Inflammatory macrophage treated with lipopolysaccharide for 1 hour (primary cell): ENCODE results near the gene LMO2.
"Not testable (repeated sequence)": the region's sequence is repeated elsewhere in the genome, so short reads cannot be mapped to it uniquely, and the experiment has no call there.

ENCODE experiments used
- DNase-seq, 2 donors: peaks; one replicate each; pipeline ENCODE4 v3.0.0-alpha.2; 2020 to 2022

The LMO2 gene

GRCh38 chr11:33859306-33859705 lies 32.6 kb downstream of the LMO2 start:
- DNase-seq = no peak

GRCh38 chr11:33857933-33858371 lies 33.9 kb downstream of the LMO2 start:
- DNase-seq = peak; percentile 31 to 94

DNA sequence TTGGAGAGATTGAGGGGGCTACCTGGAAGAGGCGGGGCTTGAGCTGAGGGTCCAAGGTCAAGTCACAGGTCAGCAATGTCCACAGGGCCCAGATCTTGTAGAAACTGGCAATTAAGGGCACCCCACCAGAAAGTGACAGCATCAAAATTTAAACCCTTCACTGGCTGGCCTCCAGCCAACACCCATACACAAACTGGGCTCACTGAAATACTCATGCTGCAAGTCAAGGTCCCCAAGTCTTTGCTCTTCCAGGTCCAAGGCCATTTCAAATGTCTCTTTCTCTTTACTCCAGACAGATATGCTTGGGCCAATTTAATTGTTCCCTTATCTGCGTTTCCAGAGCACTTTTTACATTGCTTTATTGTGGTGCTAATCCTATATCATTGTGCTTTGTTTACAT lies 36.4 kb downstream of the LMO2 start:
- DNase-seq = no peak

DNA sequence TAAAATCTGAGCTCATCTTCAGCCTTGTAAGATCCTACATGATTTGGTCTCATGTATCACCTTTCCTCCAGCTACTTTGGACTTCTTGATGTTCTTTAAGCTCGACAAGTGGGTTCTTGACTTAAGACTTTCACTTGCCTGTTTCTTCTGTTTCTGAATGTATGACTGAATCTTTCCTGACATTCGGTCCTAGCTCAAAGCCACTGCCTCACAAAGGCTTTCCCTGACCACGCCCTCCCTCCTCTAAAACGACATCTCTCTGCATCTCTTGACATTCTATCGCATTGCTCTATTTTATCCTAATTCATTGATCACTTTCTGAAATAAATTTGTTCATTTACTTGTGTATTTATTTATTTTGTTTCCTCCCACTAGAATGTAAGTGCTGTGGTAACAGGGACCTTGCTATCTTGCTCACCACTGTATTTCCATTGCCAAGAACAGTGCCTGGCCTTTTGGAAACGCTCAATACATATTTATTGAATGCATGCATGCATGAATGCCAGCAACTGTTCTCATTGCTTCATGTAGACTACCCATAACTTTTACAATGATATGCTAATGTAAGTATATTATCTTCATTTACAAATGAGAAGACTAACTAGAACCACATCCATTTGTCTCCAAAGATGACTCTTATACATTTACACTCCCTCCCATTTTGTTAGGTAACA lies 43.0 kb downstream of the LMO2 start:
- no peak for DNase-seq

- no peak for DNase-seq
Measured at GRCh38 chr11:33847251-33847650, 44.6 kb downstream of the LMO2 start.

DNA sequence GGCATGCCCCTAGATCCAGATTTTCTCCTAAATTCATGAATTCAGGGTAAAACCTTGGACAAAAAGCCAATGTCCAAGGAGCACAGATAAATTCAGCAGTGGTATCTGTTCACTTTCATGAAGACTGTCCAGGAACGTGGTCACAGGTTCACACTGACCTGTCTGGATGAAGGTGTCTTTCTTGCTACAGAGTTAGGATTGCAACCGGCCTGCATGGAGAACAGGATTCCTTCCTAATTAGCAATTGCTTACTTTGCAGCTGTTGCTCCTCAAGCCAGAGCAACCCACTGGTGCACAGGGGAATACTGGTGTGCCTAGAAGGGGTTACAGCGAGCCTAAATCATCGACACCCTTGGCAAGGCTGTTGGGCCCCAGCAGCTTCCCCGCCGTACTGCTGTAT lies 47.6 kb downstream of the LMO2 start:
- no peak for DNase-seq

DNA sequence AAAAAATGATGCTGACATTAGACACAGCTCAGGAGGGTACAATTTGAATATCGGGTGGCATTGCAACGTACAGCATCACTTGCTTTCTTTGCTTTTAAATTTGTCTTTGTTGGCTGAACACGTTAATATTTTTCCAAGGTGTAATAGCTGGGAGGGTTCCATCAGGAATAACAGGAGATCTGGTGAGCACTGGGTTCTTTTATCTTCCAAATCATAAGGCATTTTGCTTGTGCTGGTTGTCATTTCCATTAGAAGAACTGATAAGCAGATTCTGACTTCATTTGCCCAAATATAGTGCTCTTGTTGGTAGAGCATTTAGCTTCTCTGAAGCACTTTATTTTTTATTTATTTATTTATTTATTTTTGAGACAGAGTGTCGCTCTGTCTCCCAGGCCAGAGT lies 48.9 kb downstream of the LMO2 start:
- DNase-seq = no peak

DNA sequence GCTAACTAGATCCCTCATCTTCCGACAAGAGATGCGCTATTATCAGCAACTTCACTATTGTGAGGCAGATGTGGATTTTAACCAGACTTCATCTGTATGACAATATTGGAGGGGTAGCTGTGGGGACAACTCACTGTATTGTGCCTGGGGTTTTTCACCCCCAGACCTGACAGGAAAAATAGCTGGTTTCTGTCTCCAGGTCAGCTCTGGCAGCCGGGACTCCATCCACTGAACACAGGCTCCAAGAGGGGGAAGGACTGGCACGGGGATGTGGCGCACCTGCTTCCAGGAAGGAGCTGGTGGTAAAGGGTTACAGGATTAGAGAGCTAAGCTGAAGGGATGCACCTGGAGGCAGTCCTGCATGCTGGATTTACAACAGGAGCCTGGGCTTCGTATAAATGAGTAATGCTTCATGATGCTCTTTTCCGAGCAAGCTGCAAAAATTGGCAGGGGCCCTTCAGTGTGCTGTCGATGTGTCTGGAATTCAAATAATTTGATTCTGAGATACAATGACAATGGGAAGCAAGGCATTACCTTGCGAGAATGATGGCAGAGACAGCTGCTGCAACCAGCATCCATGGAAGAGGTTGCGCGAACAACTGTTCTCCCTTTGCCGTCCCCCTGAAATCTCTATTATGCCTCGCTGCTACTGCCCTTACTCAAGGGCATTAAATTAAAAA lies 49.5 kb downstream of the LMO2 start:
- no peak for DNase-seq

DNA sequence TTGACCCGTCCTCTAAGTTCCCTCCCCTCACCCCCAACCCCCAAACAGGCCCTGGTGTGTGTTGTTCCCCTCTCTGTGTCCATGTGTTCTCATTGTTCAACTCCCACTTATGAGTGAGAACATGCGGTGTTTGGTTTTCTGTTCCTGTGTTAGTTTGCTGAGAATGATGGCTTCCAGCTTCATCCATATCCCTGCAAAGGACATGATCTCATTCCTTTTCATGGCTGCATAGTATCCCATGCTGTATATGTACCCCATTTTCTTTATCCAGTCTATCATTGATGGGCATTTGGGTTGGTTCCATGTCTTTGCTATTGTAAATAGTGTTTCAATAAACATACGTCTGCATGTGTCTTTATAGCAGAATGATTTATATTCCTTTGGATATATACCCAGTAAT lies 53.6 kb downstream of the LMO2 start:
- not testable (repeated sequence) for DNase-seq

DNA sequence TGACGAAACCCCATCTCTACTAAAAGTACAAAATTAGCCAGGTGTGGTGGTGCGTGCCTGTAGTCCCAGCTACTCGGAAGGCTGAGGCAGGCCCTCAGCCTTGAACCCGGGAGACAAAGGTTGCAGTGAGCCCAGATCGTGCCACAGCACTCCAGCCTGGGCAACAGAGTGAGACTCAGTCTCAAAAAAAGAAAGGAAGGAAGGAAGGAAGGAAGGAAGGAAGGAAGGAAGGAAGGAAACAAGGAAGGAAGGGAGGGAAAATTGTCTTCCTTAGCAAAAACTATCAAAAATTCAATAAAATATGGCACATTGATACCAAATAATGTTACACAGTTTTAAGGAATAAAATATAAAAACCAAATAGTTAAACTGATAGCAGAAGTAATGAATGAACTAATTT lies 54.5 kb downstream of the LMO2 start:
- not testable (repeated sequence) for DNase-seq

DNA sequence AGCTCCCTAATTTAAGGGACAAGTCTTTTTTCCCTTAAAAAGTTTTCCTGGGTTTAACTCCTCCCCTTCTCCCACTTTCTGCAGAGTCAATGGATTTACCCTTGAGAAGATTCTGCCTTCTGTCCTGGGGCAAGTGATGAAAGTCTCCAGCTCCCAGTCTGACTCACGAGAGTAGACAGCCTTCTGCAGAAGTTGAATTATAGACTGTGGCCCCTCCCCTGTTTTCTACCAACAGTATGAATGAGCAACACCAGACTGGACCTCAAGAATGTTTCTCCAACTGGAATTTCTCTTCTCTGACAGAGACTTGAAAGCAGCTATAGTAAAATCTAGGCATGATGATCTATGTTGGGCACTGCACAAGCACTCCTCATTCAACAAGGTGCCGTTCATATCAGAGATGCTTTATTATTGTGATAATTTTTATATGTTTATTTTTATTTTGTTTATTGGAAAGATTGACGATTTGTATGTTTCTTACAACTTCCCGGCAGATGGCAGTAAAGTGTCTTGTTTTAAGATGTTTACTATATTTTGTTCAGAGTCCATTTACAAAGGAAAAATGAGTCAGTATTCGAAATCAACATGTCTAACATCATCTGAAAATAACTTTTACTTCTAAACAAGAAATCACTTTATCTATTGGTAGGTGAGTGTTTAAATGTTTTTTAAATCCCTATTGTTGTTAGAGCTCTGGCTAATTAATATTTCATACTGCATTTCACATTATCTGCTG lies 56.6 kb downstream of the LMO2 start:
- peak in 1 of 2 donors; percentile 23 for DNase-seq

GRCh38 chr11:33832676-33833075 lies 59.2 kb downstream of the LMO2 start:
- DNase-seq = no peak

- no peak for DNase-seq
Measured at GRCh38 chr11:33830903-33831648, 60.8 kb downstream of the LMO2 start.

- peak; percentile 51 to 82 for DNase-seq
Measured at GRCh38 chr11:33829430-33830141, 62.3 kb downstream of the LMO2 start.

DNA sequence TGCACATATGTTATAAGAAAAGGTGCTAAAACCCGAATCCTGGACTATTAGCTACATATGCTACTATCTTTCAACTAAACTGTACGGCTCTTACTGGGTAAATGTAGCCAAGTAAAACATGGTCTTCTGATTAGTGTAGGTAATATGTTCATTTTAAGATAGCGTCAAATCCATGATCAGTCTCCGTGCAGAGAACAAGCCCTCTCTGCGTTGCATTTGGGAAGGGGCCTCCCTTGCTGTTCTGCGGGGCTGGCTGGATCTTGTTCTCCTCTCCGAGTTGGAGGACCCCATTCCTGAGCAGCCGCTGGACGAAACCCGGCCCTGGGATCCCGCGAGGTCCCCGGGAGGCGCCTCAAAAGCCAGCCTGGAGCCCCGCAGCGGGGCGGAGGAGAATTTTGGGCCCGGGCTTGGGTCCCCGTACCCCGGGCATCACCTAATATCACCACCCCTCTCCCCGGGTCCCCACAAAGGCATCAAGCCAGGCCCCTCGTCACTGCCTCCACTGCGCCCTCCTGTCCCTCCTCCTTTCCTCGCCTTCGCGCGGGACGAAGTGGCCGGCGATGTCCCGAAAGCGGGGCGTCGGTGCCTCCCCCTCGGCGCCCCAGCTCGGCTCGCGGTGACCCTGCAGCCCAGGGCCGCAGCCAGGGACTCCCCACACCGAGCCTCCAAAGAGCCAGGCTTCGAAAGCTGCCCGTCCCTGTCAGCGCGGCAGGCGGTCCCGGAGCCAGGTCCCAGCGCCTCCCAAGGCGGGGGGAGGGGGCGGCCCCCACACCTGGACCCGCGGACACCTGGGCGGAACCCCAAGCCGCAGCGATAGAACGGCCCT lies 63.1 kb downstream of the LMO2 start:
- no peak for DNase-seq

- DNase-seq = no peak
Measured at GRCh38 chr11:33827206-33827605, 64.7 kb downstream of the LMO2 start.

GRCh38 chr11:33825854-33826560 lies 65.9 kb downstream of the LMO2 start:
- DNase-seq = peak; percentile 11 to 56

GRCh38 chr11:33822981-33823380 lies 68.9 kb downstream of the LMO2 start:
- DNase-seq = peak; percentile 35 to 52

DNA sequence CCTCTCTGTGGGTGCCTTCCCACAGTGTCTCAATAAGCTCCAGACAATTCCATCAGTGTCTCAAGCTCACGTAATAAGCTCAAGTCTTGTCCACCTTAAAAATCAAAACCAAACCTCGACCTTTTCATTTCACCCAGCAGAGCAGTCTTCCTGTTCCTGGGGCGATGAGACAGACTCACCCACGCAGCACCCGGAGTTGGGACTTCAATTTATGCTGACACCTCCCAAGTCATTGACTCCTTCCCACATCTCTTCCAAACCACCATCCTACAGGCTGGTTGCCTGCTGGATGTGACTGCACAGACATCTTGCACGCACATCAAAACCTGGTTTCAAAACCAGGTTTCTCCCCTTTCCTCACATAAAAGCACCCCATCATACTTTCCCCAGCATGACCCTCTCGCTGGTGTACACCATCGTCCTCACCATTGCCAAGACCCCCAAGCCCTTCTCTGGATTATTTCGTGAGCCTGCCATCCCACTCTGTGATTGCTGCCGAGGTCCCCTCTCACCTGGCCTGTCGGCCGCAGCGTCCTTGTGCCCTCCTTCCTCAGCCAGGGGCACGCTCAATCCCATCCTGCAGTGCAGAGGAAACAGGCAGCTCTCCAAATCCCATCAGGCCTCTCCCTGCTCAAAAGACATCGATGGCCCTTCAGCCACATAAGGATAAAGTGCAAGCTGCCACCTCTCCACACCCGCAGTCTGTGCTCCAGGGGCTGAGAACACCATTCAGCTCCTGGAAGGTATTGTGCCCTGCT lies 72.4 kb downstream of the LMO2 start:
- peak in 1 of 2 donors; percentile 18 for DNase-seq
